OCI-LY7 (cell line): ENCODE measurements around the gene TAF1B.

Source experiments
- EZH2phosphoT487 ChIP-seq: fragments of 200-600 bp; sonication (generic); IDR thresholded peaks from 2 replicates; pipeline ENCODE4 v1.6.1; 2018; ENCODE audit warnings: low read depth, borderline replicate concordance, mild to moderate bottlenecking, mixed run types, antibody characterized with exemption, low read length, moderate library complexity, mixed read lengths
- TF ChIP-seq, protein P1 (sequence below): fragments of 200-600 bp; sonication (generic); conservative IDR thresholded peaks from 2 replicates; pipeline ENCODE4 v1.5.1; 2014; ENCODE audit warnings: mild to moderate bottlenecking, antibody characterized with exemption, low read length, moderate library complexity, mixed read lengths

DNA sequence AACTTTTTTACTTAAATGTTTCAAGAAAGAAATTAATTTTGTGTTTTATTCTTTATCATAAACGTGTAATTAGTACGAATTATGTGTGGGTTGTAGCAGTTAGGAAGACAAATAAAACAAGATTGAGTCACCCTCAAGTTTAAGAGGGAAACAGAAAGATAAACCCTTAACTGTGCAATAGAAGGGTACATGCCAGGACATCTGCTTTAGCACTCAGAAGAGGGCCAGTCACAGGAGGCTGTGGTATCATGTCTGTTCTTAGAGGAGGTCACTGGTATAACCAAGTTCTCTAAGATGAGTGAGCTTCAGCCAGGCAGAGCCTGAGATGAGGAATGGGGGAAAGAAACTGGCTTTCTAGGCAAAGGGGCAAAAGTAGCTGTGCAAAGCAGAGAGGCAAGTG is 65.8 kb downstream of the TAF1B start:
- TF ChIP-seq, protein P1, sequence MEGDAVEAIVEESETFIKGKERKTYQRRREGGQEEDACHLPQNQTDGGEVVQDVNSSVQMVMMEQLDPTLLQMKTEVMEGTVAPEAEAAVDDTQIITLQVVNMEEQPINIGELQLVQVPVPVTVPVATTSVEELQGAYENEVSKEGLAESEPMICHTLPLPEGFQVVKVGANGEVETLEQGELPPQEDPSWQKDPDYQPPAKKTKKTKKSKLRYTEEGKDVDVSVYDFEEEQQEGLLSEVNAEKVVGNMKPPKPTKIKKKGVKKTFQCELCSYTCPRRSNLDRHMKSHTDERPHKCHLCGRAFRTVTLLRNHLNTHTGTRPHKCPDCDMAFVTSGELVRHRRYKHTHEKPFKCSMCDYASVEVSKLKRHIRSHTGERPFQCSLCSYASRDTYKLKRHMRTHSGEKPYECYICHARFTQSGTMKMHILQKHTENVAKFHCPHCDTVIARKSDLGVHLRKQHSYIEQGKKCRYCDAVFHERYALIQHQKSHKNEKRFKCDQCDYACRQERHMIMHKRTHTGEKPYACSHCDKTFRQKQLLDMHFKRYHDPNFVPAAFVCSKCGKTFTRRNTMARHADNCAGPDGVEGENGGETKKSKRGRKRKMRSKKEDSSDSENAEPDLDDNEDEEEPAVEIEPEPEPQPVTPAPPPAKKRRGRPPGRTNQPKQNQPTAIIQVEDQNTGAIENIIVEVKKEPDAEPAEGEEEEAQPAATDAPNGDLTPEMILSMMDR = no peak
- TF ChIP-seq EZH2phosphoT487 = no peak
